Tibial nerve (tissue), 4 donors: Measurements from ENCODE around the gene TSFM. TPM values are rescaled to one million over a fixed set of nuclear protein-coding genes. Genes with fewer than 3 reads are reported as not detected.

Experiments
- DNase-seq, 2 donors: peaks; one replicate each; pipeline ENCODE4 v3.0.0-alpha.2; 2019; ENCODE audit warnings: low spot score in 2 of 2
- H3K27ac ChIP-seq, 4 donors: fragments of 200-600 bp; sonication (generic) in 3 of 4; one replicate each; pipeline ENCODE4 v1.5.1; 2017 to 2019; ENCODE audit warnings: mild to moderate bottlenecking in 1 of 4
- H3K27me3 ChIP-seq, 2 donors: fragments of 200-600 bp; sonication (generic) in 1 of 2; one replicate each; pipeline versions ENCODE4 v1.5.1 to v1.6.0; 2017 to 2019
- H3K36me3 ChIP-seq, 3 donors: fragments of 200-600 bp; sonication (generic); one replicate each; pipeline ENCODE4 v1.5.1; 2018 to 2019
- H3K4me1 ChIP-seq, 4 donors: fragments of 200-600 bp; sonication (generic) in 3 of 4; one replicate each; pipeline ENCODE4 v1.5.1; 2017 to 2019
- H3K4me3 ChIP-seq, 4 donors: fragments of 200-600 bp; sonication (generic) in 3 of 4; one replicate each; pipeline ENCODE4 v1.5.1; 2017 to 2019; ENCODE audit warnings: mild to moderate bottlenecking in 1 of 4, moderate library complexity in 1 of 4
- H3K9me3 ChIP-seq, 4 donors: fragments of 200-600 bp; sonication (generic) in 3 of 4; one replicate each; pipeline ENCODE4 v1.5.1; 2017 to 2019
- CTCF ChIP-seq, 5 experiments: fragments of 200-600 bp in 3 of 5; fragments of 450-650 bp in 2 of 5; sonication (generic) in 3 of 5; IDR thresholded peaks; one replicate each; pipeline ENCODE4 v1.5.1; 2016 to 2019; ENCODE audit warnings: antibody characterized with exemption in 5 of 5, mild to moderate bottlenecking in 3 of 5, moderate library complexity in 2 of 5
- EP300 ChIP-seq, 2 donors: sonication (generic); formaldehyde crosslinking; IDR thresholded peaks; one replicate each; pipeline ENCODE4 v1.6.1; 2017; ENCODE audit warnings: antibody characterized with exemption in 2 of 2, mild to moderate bottlenecking in 1 of 2
- POLR2A ChIP-seq, 2 donors: fragments of 450-650 bp; IDR thresholded peaks; one replicate each; pipeline ENCODE4 v1.6.1; 2017; ENCODE audit warnings: antibody characterized with exemption in 2 of 2, mild to moderate bottlenecking in 2 of 2, moderate library complexity in 2 of 2
- WGBS, 2 donors: methylation state at CpG; one replicate each; pipeline ENCODE4 v1.1.5; 2018; 5-methylcytosine and 5-hydroxymethylcytosine counted together
- total RNA-seq, 4 donors: library from RNA; depleted of rRNA; stranded (reverse); fragments of >200 nt; gene quantifications; one replicate each; pipeline ENCODE4 v1.1.0, GENCODE V29; 2016

Gene TSFM
- total RNA-seq, 4 donors from 2014 or later, result 13.5 to 23.2 (median 22.4) TPM

GRCh38 chr12:57735952-57736740 is 46.4 kb upstream of the TSFM start:
- DNase-seq, result no peak
- peak overlapping the region in 1 of 4 donors; percentile 20 for H3K4me3 ChIP-seq
- TF ChIP-seq EP300 (IDR thresholded peaks at IDR 0.05) (no peak), POLR2A (IDR thresholded peaks at IDR 0.05) (no peak), CTCF (IDR thresholded peaks at IDR 0.05) (peak in 1 of 5 experiments; percentile 9)
- H3K4me1 ChIP-seq, result peaks cover 0 to 47% (median 31%) of the 10 kb centered on the region in 4 donors
- WGBS, 2 donors, result 7 to 12% methylated on average over 40 to 49 of the region's 49 CpGs
- H3K36me3 ChIP-seq, result no peaks in the 10 kb centered on the region
- no peaks in the 10 kb centered on the region for H3K9me3 ChIP-seq
- H3K27ac ChIP-seq, result no peak overlapping the region
- peaks cover 7 to 85% of the 10 kb centered on the region in 2 donors for H3K27me3 ChIP-seq

- no peaks in the 10 kb centered on the region for H3K9me3 ChIP-seq
- peak overlapping the region in 1 of 4 donors; percentile 41 for H3K4me3 ChIP-seq
- H3K4me1 ChIP-seq, result peaks cover 0 to 47% (median 31%) of the 10 kb centered on the region in 4 donors
- H3K27me3 ChIP-seq, result peaks cover 7 to 86% of the 10 kb centered on the region in 2 donors
- no peak for DNase-seq
- H3K36me3 ChIP-seq, result no peaks in the 10 kb centered on the region
- TF ChIP-seq EP300 (IDR thresholded peaks at IDR 0.05) (no peak), POLR2A (IDR thresholded peaks at IDR 0.05) (no peak), CTCF (IDR thresholded peaks at IDR 0.05) (no peak)
- no peak overlapping the region for H3K27ac ChIP-seq
- WGBS, 2 donors, result 20 to 25% methylated on average over 31 of the region's 31 CpGs
Observed at GRCh38 chr12:57736741-57737466, 45.7 kb upstream of the TSFM start.

- WGBS, 2 donors, result 20 to 24% methylated on average over 21 to 23 of the region's 110 CpGs
- H3K4me3 ChIP-seq, result peak overlapping the region; percentile 18 to 41 (median 26)
- H3K9me3 ChIP-seq, result no peaks in the 10 kb centered on the region
- no peak for DNase-seq
- peaks cover 7 to 78% of the 10 kb centered on the region in 2 donors for H3K27me3 ChIP-seq
- H3K36me3 ChIP-seq, result no peaks in the 10 kb centered on the region
- peak in 2 of 5 experiments; percentile 13 to 30 for TF ChIP-seq CTCF (IDR thresholded peaks at IDR 0.05)
- no peak for TF ChIP-seq EP300 (IDR thresholded peaks at IDR 0.05)
- no peak for TF ChIP-seq POLR2A (IDR thresholded peaks at IDR 0.05)
- H3K4me1 ChIP-seq, result peaks cover 0 to 47% (median 33%) of the 10 kb centered on the region in 4 donors
- H3K27ac ChIP-seq, result no peak overlapping the region
Observed at GRCh38 chr12:57737467-57738460, 44.8 kb upstream of the TSFM start.

- Histone ChIP-seq H3K27ac (no peak within 1 kb of the TSS), H3K9me3 (no peaks in the 10 kb centered on the region), H3K4me3 (peak within 1 kb of the TSS; percentile 18 to 41 (median 26)), H3K4me1 (peaks cover 0 to 47% (median 33%) of the 10 kb centered on the region in 4 donors), H3K27me3 (peaks cover 7 to 76% of the 10 kb centered on the region in 2 donors), H3K36me3 (no peaks in the 10 kb centered on the region)
- TF ChIP-seq POLR2A (IDR thresholded peaks at IDR 0.05), result no peak
- TF ChIP-seq EP300 (IDR thresholded peaks at IDR 0.05), result no peak
- TF ChIP-seq CTCF (IDR thresholded peaks at IDR 0.05), result no peak
- WGBS, 2 donors, result 13 to 24% methylated on average over 34 to 36 of the region's 36 CpGs
- DNase-seq, result no peak
Observed at GRCh38 chr12:57738661-57739237, 43.8 kb upstream of the TSFM start, which contains the start of gene AGAP2. Gene AGAP2 (minus strand): TSS chr12:57738742. CDS start chr12:57738246, 496 bp downstream.
